NCI-H1930 (cell line): Measurements from ENCODE around the gene CA11.
"Not testable (repeated sequence)": the region's sequence is repeated elsewhere in the genome, so short reads cannot be mapped to it uniquely, and the experiment has no call there.

ENCODE experiments used
- DNase-seq, 2 experiments: peaks; one replicate each; lab custom pipeline; 2025; lab: John Stamatoyannopoulos, UW

The CA11 gene

DNA sequence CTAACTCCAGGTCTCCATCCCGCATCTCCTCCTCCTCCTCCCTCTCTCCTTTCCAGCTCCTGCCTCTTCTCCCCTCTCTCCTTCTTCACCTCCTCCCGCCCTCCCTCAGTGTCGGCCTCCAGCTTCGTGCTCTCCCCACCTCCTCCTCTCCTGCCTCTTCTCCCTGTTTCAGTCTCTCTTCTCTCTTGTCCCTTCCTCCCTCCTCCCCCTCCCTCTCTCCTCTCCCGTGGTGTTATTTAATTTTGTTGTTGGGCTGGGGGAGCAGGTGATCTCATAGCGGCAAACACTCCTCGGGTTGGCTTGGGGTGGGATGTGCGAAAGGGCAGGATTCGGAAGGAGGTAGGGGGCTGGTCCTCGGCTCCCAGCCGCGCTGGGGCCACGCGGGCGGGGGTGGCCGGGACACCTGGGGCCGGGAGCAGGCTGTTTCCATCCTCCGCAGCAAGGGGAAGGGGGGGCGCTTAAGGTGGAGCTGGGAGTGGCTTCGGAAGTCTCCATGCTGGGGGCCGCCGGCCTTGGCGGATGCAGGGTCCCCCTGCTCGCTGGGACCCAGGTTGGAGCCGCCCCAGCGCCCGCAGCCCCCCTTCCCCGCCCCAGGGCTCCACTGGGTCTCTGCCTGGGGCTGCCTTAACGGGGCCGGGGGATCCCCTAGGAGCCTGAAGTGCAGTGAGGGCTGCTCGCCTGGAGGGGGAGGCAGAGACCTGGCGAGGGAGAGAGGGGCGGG lies at the start of gene CA11:
TSS of gene CA11 (minus strand) at position 187 of the 721 bp plus-strand sequence. CDS start 555 bp downstream, outside the sequence.
- DNase-seq = peak; percentile 90 to 91

DNA sequence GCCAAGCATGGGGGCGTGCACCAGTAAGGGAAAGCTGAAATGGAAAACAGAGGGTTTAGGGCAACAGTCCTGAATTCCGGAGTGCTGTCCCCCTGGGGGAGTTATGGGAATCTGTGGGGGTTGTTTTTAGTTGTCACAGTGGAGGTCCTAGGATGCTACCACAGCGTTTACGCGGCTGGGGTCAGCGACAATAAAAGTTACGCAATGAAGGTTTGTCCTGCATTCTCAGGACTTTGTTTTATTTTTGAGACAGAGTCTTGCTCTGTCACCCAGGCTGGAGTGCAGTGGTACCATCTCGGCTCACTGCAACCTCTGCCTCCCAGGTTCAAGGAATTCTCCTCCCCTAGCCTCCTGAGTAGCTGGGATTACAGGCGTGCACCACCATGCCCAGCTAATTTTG lies 47.6 kb upstream of the CA11 start:
- not testable (repeated sequence) for DNase-seq

DNA sequence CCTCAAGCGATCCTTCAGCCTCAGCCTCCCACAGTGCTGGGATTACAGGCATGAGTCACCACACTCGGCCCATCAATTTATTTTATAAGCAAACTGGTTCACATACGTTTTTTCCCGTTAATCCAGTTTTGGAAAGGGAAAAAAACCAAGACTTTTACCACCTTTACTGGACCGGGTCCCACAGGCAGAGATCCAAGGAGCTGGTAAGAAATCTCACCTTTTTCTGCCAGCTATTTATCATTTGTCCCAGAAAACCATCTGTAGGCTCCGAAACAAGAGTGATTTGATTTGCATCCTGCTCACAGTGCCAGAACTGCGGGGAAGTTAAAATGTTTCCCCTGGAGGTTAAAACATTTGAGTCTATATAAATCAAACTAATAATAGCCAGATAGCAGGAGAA lies 43.5 kb upstream of the CA11 start:
- no peak for DNase-seq

DNA sequence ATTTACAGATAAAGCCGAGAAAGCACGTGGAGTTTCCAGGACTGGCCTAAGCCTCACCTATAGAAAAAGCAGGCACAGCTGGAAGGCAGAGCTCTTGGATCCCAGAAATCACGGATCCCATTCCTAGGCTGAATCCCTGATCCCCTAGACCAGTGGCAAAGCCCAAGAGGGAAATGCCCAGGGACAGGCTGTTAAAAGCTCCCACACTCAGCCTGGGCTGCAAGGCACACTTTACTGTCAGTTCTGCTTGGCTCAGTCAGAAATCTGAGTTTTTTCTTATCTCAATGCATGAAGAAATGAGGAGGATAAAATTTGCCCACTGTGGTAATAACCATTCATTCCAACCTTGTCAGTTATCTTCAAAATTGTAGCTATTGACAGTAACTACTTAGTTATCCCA lies 41.8 kb upstream of the CA11 start:
- DNase-seq = no peak

DNA sequence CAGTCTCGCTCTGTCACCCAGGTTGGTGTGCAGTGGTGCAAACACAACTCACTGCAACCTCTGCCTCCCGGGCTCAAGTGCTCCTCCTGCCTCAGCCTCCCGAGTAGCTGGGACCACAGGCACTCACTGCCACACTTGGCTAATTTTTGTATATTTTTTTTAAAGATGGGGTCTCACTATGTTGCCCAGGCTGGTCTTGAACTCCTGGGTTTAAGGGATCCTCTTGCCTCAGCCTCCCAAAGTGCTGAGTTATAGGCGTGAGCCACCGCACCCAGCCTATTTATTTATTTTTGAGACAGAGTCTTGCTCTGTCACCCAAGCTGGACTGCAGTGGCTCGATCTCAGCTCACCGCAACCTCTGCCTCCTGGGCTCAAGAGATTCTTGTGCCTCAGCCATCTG lies 40.6 kb upstream of the CA11 start:
- DNase-seq = not testable (repeated sequence)

DNA sequence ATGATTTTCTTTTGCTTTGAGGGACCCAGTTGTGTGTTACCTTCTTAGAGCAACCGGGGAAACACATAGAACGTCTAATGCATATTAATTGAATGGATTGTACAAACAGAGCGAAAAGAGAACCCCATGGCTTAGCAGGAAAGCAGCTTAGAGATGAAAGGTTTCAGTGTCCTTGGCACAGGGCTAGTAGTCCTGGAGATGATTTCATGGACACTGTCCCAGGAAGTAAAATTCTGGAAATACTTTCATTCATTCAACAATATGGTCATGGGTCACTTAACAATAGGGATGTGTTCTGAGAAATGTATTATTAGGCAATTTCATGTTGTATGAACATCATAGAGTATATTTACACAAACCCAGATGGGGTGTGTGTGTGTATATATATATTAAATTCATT lies 40.1 kb upstream of the CA11 start:
- DNase-seq = no peak

DNA sequence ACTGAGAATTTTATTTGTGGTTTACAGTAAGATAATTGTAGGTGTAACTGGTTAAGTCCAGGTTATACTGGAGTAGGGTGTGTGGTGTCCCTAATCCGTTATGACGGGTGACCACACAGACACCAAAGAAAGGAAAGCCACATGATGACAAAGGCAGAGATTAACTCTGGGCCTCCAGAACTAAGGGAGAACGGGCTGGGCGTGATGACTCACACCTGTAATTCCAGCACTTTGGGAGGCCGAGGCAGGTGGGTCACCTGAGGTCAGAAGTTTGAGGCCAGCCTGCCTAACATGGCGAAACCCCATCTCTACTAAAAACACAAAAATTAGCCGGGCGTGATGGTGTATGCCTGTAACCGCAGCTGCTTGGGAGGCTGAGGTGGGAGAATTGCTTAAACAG lies 39.6 kb upstream of the CA11 start:
- DNase-seq = no peak

DNA sequence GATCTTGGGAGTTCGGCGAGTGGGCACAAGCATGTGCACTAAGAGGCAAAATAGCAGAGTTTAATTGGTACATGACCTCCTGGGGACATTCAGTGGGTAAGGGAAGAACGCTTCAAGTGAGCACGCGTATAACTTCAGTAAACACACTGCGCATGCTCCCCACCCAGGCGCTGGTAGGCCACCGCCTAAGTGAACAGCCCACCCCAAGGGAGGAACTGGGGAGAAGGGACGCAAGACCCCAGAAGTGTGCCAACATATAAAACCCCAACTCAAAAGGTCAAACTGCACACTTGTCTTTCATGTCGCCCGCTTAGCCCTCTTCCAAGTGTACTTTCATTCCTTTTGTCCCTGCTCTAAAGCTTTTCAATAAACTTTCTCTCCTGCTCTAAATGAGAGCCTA lies 37.4 kb upstream of the CA11 start:
- peak; percentile 83 to 95 for DNase-seq

DNA sequence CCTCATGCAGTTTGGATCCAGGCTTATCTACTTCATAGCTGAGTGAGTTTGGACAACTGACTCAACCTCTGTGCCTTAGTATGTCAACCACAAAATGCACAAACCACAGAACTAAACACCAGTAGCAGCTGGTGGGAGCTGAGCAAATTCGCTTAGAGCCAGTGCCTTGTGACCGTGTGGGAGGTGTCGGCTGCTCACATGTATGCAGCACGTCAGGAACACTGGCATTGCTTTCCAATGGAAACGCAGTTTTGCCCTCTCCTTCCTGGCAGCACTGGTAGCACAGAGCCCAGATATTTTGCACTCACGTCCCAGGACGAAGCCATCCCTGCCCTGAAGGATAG lies 35.1 kb upstream of the CA11 start:
- no peak for DNase-seq

DNA sequence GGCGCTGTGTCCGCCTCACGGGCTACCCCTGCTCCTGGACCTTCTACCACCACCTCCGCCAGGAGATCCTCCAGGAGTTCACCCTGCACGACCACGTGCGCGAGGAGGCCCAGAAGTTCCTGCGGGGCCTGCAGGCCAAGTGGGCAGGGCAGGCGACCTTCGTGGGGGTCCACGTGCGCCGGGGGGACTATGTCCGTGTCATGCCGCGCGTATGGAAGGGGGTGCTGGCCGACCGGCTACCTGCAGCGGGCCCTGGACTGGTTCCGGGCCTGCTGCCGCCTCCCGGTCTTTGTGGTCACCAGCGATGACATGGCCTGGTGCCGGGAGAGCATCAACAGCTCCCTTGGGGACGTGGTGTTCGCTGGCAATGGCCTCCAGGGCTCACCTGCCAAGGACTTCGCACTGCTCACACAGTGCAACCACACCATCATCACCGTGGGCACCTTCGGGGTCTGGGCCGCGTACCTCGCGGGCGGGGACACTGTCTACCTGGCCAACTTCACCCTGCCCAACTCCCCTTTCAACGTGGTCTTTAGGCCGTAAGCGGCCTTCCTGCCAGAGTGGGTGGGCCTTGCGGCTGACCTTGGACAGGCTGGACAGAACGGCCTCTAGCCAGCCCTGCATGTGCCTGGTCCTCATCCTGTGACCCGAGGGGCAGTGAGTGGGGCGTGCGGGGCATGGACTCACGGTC lies 34.6 kb upstream of the CA11 start:
- DNase-seq = no peak

DNA sequence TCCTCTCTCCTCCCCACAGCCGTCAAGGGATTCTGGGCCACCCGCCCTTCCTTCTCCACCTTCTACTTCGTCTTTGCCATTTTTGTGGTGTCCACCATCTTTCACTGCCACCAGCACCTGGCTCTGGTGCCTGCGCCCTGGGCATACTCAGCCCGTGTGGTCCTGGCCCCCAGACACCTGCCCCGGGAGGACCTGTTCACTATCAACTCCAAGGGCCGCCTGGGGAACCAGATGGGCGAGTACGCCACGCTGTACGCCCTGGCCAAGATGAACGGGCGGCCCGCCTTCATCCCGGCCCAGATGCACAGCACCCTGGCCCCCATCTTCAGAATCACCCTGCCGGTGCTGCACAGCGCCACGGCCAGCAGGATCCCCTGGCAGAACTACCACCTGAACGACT lies 34.0 kb upstream of the CA11 start:
- DNase-seq = not testable (repeated sequence)

DNA sequence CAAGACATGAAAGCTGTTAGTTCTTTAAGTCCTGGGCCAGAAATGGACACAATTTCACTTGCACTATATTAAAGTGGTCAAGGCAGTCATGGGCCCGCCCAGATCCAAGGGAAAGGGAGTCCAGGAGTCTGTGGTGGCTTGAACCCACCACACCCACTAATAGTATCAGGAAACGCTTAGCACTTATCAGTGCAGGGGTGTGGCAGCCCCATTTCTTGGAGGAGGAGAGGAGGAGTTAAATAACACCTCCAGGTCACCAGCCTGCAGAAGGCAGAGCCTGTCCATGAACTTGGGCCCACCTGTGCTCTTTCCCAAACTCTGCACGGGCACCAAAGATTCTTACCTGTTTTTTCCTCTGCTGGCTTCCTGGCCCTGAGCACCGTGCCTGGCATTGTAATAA lies 32.2 kb upstream of the CA11 start:
- no peak for DNase-seq

DNA sequence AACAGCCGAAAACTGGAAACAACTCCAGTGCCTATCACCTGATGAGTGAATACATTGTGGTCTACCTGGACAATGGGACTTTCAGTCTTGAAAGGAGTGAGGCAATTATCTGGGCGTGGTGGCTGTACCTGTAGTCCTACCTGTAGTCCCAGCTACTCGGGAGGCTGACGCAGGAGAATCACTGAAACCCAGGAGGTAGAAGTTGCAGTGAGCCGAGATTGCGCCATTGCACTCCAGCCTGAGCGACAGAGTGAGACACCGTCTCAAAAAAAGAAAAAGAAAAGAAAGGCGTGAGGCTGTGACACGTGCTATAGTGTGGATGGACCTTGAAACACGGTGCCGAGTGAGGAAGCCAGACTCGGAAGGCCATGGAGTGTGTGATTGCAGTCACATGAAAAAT lies 30.9 kb upstream of the CA11 start:
- DNase-seq = no peak

DNA sequence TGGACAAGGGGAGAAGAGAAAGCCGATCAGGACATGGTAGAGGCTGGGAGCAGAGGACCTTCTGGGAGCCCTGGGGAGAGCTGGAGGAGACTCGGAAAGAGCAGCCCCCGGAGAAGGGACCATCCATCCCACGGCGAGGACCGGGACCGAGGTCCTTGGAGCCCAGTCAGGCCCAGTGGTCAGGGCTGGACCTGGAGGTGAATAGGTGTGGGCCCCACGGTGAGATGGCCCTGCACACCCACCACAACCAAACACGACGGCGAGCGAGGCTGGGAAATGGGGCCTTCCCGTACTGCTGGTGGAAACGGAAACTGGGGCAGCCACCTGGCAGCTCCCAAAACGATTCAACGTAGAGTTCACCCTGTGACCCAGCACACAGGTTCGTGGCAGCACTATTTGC lies 30.5 kb upstream of the CA11 start:
- no peak for DNase-seq

DNA sequence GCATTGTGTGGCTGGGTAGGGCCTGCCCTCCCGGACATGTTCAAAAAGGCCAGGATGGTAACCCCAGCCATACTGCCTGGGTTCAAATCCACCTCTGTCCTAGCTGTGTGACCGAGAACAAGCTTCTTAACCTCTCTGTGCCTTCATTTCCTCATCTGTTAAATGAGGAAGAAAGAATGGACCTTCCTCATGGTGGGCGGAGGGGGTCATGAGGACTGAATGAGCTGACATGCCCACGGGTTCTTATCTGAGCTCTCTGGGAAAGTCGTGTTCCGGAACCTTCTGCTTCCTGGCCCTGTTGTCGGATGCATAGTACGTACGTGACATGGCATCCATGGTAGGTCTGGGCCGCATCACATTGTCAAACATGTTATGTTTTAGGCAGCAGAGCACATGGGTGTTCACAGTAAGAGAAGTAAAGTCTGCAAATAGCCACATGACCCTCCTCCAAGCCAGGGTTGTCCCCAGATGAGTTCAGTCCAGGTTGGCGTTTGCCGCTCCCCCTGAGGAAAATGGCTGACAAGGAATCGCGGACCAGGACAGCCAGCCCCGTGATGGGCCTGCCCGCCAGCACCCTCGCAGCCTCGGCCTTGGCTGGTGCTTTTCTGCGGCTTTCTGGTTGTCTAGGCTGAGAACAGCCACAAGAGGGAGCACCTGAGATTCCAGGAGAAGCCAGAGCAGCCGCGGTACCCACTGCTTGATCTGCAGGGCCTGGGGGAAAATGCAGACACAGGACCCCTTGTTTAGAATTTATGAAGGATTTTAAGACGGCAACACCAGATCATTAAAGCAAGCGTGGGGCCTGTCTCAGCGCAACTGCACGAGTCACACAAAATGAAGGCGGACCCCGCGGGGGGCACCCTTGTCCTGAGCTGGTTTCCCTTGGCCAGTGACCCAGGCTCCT lies 29.2 kb upstream of the CA11 start:
- peak; percentile 76 to 82 for DNase-seq

DNA sequence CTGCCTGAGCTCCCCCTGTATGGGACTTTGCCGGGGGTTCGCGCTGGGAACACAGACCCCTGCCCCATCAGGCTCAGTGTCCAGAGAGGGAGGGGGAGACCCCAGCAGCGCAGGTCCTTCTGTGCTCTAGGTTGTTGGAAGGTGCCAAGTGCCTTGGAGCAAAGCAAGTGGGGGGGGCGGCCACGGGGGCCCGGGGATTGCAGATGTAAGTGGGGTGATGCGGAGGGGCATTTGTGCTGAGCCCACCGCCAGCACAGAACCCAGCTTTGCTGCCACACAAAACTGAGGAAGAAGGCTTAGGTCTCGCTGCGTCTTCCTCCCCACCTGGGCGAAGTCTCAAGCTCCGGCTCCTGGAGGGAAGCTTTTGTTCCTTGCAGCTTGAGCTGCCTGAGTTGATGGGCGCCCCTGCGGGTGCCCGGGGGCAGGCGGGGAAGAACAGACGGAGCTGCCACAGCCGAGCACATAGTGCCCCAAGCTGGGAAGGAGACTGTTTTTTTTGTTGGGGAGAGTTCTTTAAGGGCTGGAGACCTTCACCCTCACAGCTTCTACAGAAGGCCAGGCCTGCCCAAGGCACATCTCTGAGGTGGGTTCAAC lies 28.3 kb upstream of the CA11 start:
- no peak for DNase-seq

DNA sequence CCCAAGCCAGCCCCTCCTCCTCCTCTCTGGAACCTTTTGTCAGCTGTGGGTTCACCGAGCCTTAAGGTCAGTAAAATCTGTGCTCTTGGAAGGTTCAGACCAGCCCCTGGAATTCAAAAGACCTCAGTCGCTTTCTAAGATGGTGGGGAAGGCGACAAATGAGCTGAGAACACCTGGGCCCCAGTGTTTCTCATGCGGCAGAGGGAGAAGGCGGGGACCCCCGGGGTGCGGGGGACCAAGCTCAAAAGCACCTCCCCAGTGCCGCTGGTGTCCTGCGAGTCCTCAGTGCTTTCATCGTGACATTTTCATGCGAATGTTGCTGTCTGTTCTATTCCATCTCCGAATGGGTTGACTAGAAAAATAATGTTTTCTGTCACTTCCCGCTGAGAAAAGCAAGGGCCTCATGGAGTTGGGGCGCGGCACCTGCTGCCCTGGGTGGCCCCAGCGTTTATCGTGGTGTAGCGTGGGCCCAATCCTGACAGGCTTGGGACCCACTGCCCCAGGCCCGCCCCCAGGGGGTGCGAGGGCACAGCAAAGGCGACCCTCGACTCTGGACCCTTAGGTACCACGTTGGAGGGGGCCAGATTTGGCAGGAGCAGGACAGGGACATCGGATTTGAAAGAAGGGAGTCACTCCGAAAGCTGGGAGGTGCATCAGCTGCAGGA lies 27.6 kb upstream of the CA11 start:
- no peak for DNase-seq

DNA sequence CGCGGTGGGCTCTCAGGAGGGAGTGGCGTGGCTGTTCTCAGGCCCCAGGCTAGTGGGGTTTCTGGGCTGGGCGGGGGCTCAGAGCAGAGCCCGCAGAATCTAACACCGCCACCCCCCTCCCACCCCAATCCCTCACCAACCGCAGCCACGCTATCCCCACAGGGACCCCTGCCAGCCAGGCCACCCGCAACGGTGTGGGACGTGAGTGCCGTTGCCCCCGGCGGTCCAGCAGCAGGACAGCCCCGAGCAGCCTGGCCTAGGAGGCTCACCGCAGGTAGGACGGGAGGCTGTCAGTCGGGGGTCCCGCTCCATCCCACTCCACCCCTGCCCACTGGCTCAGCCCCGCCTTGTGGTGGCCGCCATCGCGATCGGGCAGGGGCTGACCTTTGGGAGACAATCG lies 27.0 kb upstream of the CA11 start, which contains the start of gene NTN5:
TSS of gene NTN5 (minus strand) at position 24 of the 400 bp plus-strand sequence. CDS start 2,031 bp downstream, outside the sequence.
- DNase-seq = no peak

DNA sequence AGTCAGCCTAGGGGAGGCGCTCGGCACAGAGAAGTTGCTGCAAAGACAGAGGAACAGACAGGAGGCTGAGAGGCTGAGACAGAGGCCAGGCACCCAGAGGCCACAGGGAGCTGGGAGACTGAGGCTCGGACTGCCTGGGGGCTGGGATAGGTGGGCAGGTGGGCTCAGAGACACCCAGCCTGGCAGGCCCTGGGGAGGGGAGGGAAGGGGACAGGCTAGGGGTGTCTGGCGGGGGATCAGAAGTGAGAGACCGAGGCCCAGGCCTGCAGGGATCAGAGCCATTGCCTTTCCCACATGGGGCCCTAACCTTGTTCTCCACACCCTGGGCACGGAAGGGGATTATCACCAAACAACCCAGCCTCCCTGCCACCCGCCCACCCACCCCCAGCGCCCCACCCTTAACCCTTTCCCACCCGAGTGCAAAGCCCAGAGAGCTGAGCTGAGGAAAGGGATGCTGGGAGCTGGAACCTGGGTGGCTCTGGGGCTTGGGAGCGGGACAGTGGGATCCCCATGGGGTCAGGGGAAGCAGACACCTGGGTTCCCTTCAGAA lies 25.5 kb upstream of the CA11 start:
- no peak for DNase-seq

DNA sequence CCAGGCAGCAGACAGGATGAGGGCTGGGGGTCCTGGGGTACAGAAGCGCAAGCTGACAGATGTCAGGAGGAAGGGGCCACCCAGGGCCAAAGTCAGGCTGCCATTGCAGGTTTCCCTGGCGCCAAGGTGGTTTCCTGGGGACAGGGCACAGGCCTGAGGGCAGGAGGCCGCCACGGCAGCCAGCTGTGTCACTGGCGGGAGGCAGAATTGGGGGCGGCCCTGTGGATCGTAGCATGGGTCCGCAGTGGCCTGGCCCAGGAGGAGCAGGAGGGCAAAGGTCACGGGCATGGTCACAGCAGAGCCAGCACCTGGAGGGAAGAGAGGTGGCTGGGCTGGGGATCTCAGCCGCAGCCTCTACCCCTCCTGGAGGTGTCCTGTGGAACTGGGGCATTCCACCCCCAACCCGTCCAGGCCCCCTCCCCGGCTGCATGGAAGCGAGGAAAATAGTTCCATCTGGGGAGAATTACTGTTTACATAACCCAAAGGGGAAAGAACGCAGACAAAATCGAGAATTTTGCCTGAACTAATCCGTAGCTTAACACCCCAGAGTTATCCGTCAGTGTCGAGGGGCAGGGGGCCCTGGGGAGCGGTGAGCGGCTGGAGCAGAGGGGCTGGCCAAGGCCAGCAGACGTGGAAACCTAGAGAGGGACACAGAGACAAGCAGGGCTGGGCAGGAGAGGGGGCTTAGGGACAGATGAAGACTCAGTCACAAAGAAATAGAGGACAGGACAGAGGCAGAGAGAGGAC lies 24.9 kb upstream of the CA11 start:
- DNase-seq = no peak
